Common myeloid progenitor, CD34-positive (primary cell): Measurements from ENCODE around the gene C5AR1.
"Not testable (repeated sequence)": the region's sequence is repeated elsewhere in the genome, so short reads cannot be mapped to it uniquely, and the experiment has no call there.

Experiments used
- CTCF ChIA-PET: fragments of 350-600 bp; sonication (Branson Sonifier 250); formaldehyde crosslinking; loops from one replicate; lab custom pipeline; 2021; ENCODE audit warnings: antibody characterized with exemption; lab: Charles Lee
- POLR2A ChIA-PET: fragments of 350-600 bp; sonication (Branson Sonifier 250); formaldehyde crosslinking; loops from one replicate; lab custom pipeline; 2021; ENCODE audit warnings: antibody characterized with exemption; lab: Charles Lee
- DNase-seq, 3 donors: peaks; one replicate each; pipeline versions ENCODE4 v3.0.0 to v3.0.0-alpha.2; 2013
- H3K27ac ChIP-seq, 2 experiments: 1 replicate in 1 of 2; 2 replicates in 1 of 2; pipeline ENCODE4 v1.7.0; 2013; ENCODE audit warnings: inconsistent platforms in 2 of 2, low read length in 2 of 2, mild to moderate bottlenecking in 2 of 2, low read depth in 1 of 2, moderate library complexity in 1 of 2; ENCODE audit not compliant: severe bottlenecking in 2 of 2, insufficient read depth in 1 of 2, poor library complexity in 1 of 2
- H3K27me3 ChIP-seq, 5 experiments: replicated peaks in 2 of 5; 1 replicate in 3 of 5; 2 replicates in 2 of 5; pipeline versions ENCODE4 v1.6.1 to v1.7.0; 2013; ENCODE audit warnings: low read length in 4 of 5, mild to moderate bottlenecking in 2 of 5, moderate library complexity in 2 of 5, inconsistent platforms in 1 of 5; ENCODE audit not compliant: insufficient read depth in 5 of 5, control insufficient read depth in 4 of 5
- H3K36me3 ChIP-seq, 4 experiments: 1 replicate in 2 of 4; 2 replicates in 2 of 4; pipeline versions ENCODE4 v1.6.1 to v1.7.0; 2013; ENCODE audit warnings: low read length in 3 of 4, control low read depth in 1 of 4, mild to moderate bottlenecking in 1 of 4; ENCODE audit not compliant: control insufficient read depth in 4 of 4, insufficient read depth in 4 of 4
- H3K4me1 ChIP-seq, 4 experiments: 1 replicate in 3 of 4; 2 replicates in 1 of 4; pipeline versions ENCODE4 v1.6.1 to v1.7.1; 2013; ENCODE audit warnings: low read length in 3 of 4, mild to moderate bottlenecking in 3 of 4, control low read depth in 1 of 4, inconsistent platforms in 1 of 4, moderate library complexity in 1 of 4; ENCODE audit not compliant: control insufficient read depth in 4 of 4, insufficient read depth in 4 of 4; ENCODE audit errors: control extremely low read depth in 1 of 4
- H3K4me3 ChIP-seq, 7 experiments: 1 replicate in 4 of 7; 2 replicates in 3 of 7; pipeline versions ENCODE4 v1.5.1 to v1.7.0; 2013; ENCODE audit warnings: mild to moderate bottlenecking in 7 of 7, low read length in 6 of 7, moderate library complexity in 6 of 7, inconsistent platforms in 2 of 7, low read depth in 2 of 7, control low read depth in 1 of 7; ENCODE audit not compliant: insufficient read depth in 4 of 7, control insufficient read depth in 1 of 7; ENCODE audit errors: extremely low read depth in 1 of 7
- H3K9me3 ChIP-seq, 5 experiments: 1 replicate in 4 of 5; 2 replicates in 1 of 5; pipeline versions ENCODE4 v1.6.1 to v1.7.1; 2013; ENCODE audit warnings: low read length in 4 of 5, mild to moderate bottlenecking in 2 of 5, inconsistent platforms in 1 of 5, low read depth in 1 of 5, moderate library complexity in 1 of 5; ENCODE audit not compliant: control insufficient read depth in 4 of 5, insufficient read depth in 2 of 5; ENCODE audit errors: control extremely low read depth in 1 of 5
- WGBS: methylation state at CpG from one replicate; pipeline ENCODE4 v1.1.5; 2013; ENCODE audit not compliant: insufficient coverage; 5-methylcytosine and 5-hydroxymethylcytosine counted together

C5AR1 gene

DNA sequence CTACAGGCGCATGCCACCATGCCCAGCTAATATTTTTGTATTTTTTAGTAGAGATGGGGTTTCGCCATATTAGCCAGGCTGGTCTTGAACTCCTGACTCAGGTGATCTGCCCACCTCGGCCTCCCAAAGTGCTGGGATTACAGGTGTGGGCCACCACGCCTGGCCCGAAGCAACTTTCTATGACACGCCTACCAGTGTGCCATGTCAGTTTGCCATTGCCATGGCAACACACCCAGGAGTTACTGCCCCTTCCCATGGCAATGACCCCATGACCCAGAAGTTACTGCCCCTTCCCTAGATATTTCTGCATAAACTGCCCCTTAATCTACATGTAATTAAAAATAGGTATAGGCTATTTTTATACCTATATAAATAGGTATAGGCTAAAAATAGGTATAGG, 36.4 kb downstream of the C5AR1 start:
- H3K4me3 ChIP-seq, H3K27me3 ChIP-seq, H3K36me3 ChIP-seq, H3K9me3 ChIP-seq, DNase-seq, POLR2A ChIA-PET, H3K27ac ChIP-seq: not testable (repeated sequence)
- CTCF ChIA-PET, result interaction anchor here (0.7 to 1.2 kb wide), 3 partner anchors 38 to 52 kb away, joined by 3 read pairs; no protein-coding TSS in a partner anchor
- H3K4me1 ChIP-seq, result peaks cover 5 to 21% (median 15%) of the 10 kb centered on the region in 4 experiments
- WGBS, result 100% methylated on average over 5 of the region's 6 CpGs

DNA sequence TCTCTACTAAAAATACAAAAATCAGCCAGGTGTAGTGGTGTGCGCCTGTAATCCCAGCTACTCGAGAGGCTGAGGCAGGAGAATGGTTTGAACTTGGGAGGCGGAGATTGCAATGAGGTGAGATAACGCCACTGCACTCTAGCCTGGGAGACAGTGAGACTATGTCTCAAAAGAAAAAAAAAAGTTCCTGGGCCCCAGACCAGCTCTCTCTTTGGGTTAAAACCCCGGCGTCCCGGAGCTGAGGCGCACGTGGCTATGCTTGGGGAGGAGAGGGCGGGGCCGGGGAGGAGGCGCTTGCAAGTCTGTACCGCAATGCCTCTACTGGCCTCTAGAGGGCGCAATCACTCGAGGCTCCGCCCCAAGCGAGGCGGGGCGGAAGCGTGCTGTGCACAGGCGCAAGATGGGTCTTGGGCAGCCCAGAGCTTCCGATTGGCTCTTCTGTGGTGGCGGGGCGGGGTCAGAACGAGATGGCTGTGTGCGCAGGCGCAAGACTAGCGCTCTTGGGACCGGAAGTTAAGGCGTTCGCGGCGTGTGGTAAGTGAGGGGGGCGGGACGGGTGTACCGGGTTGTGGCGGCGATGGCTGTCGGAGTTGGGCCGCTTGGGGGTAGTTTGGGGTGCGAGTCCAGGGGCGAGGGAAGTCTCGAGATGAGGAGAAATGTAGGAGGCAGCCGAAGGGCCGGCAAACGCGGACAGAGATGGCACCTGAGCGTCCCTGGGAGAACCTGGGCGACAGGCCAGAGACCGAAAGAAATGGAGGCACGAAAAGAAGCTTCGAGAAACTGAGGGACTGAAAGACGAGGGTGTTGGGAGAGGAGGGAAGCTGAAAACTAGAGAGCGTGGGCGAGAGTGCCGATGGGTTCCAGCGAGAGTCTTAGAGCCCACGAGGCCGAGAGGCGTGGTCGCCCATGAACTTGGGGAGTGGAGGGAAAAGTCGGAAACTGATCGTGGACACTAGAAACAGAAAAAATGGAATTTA, 39.4 kb downstream of the C5AR1 start, which contains the start of gene DHX34:
TSS of gene DHX34 (plus strand) at position 497 of the 977 bp plus-strand sequence. CDS start 3,716 bp downstream, outside the sequence.
- Histone ChIP-seq H3K4me3 (peak within 1 kb of the TSS; percentile 81 to 96 (median 91)), H3K27me3 (no peaks in the 10 kb centered on the region), H3K27ac (peak within 1 kb of the TSS; percentile 42 to 83), H3K9me3 (no peaks in the 10 kb centered on the region), H3K4me1 (peaks cover 5 to 23% (median 15%) of the 10 kb centered on the region in 4 experiments), H3K36me3 (peaks cover 5 to 22% (median 13%) of the 10 kb centered on the region in 4 experiments)
- POLR2A ChIA-PET, result interaction anchor here (0.6 to 1.0 kb wide), 3 partner anchors 75 to 375 kb away, joined by 4 to 5 read pairs (median 5); no protein-coding TSS in a partner anchor
- peak; percentile 99 to 100 (median 99) for DNase-seq
- 4% methylated on average over 61 of the region's 63 CpGs for WGBS
- CTCF ChIA-PET, result interaction anchor here (0.6 to 2.4 kb wide), 23 partner anchors 10 to 166 kb away, joined by 3 to 14 read pairs (median 4); partner anchors contain the start of genes C5AR1 and NAPA

- H3K4me1 ChIP-seq, result peaks cover 5 to 23% (median 15%) of the 10 kb centered on the region in 4 experiments
These were observed 41.0 kb downstream of the C5AR1 start for GRCh38 chr19:47350630-47351029.

GRCh38 chr19:47351548-47351947, 41.9 kb downstream of the C5AR1 start:
- Histone ChIP-seq H3K27me3 (no peaks in the 10 kb centered on the region), H3K36me3 (peaks cover 16 to 40% (median 29%) of the 10 kb centered on the region in 4 experiments), H3K4me1 (peaks cover 5 to 23% (median 14%) of the 10 kb centered on the region in 4 experiments), H3K4me3 (no peak overlapping the region), H3K27ac (no peak overlapping the region), H3K9me3 (no peaks in the 10 kb centered on the region)
- ChIA-PET POLR2A (interaction anchor here (0.6 kb wide), 1 partner anchor 78 kb away, joined by 3 read pairs; no protein-coding TSS in a partner anchor), CTCF (no interaction called here)
- DNase-seq, result peak; percentile 42 to 70 (median 68)
- 80% methylated on average over 2 of the region's 3 CpGs for WGBS

More at GRCh38 chr19:47350630-47351029, 41.0 kb downstream of the C5AR1 start:
- CTCF ChIA-PET, result interaction anchor here (1.4 to 2.4 kb wide), 3 partner anchors 9 to 66 kb away, joined by 4 to 14 read pairs (median 8); no protein-coding TSS in a partner anchor
- Histone ChIP-seq H3K9me3 (no peaks in the 10 kb centered on the region), H3K36me3 (peaks cover 12 to 33% (median 24%) of the 10 kb centered on the region in 4 experiments), H3K27me3 (no peaks in the 10 kb centered on the region), H3K27ac (no peak overlapping the region), H3K4me3 (no peak overlapping the region)
- POLR2A ChIA-PET, result interaction anchor here (0.7 kb wide), 1 partner anchor 8 kb away, joined by 9 read pairs; no protein-coding TSS in a partner anchor
- DNase-seq, result no peak
- WGBS, result over 99% methylated on average over 6 of the region's 6 CpGs

DNA sequence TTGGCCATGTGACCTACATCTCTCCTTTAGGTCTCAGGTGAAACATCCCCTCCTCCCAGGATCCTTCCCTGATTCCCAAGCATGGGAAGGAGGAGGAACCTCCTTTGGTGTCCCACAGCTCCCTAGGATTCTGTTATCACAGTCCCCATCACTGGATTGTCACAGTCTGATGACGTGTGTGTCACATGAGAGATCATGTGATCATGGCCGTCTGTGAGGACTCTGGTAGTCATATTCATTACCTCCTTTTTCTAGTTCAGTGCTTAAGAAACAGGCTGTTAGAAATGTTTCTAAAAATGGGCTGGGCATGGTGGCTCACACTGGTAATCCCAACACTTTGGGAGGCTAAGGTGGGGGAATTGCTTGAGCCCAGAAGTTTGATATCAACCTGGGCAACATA, 42.4 kb downstream of the C5AR1 start:
- H3K4me3 ChIP-seq, result no peak overlapping the region
- H3K4me1 ChIP-seq, result peaks cover 5 to 20% (median 11%) of the 10 kb centered on the region in 4 experiments
- H3K27ac ChIP-seq, result no peak overlapping the region
- H3K27me3 ChIP-seq, result no peaks in the 10 kb centered on the region
- no peak for DNase-seq
- H3K9me3 ChIP-seq, result peaks cover 0 to 1% (median 0%) of the 10 kb centered on the region in 5 experiments
- peaks cover 21 to 45% (median 33%) of the 10 kb centered on the region in 4 experiments for H3K36me3 ChIP-seq
- POLR2A ChIA-PET, result no interaction called here
- CTCF ChIA-PET, result no interaction called here
- WGBS, result no CpG with 5 or more reads among the region's 2 CpGs

GRCh38 chr19:47353307-47353712, 43.6 kb downstream of the C5AR1 start:
- ChIA-PET POLR2A (no interaction called here), CTCF (no interaction called here)
- Histone ChIP-seq H3K4me3 (no peak overlapping the region), H3K9me3 (peaks cover 0 to 4% (median 0%) of the 10 kb centered on the region in 5 experiments), H3K4me1 (peaks cover 5 to 20% (median 11%) of the 10 kb centered on the region in 4 experiments), H3K36me3 (peaks cover 27 to 57% (median 43%) of the 10 kb centered on the region in 4 experiments), H3K27ac (no peak overlapping the region), H3K27me3 (no peaks in the 10 kb centered on the region)
- WGBS, result 99% methylated on average over 24 of the region's 24 CpGs
- DNase-seq, result no peak
